Testis (tissue), 3 donors: Measurements from ENCODE around the gene SLC12A6. TPM values are rescaled to one million over a fixed set of nuclear protein-coding genes. Genes with fewer than 3 reads are reported as not detected.

Experiments used
- DNase-seq: peaks from one replicate; pipeline ENCODE4 v3.0.0-alpha.2; 2019
- H3K27ac ChIP-seq, 2 donors: fragments of 200-600 bp; sonication (generic); one replicate each; pipeline ENCODE4 v1.5.1; 2019
- H3K27me3 ChIP-seq: fragments of 200-600 bp; sonication (generic); one replicate; pipeline ENCODE4 v1.5.1; 2019
- H3K36me3 ChIP-seq: fragments of 200-600 bp; sonication (generic); one replicate; pipeline ENCODE4 v1.5.1; 2017; ENCODE audit warnings: low read depth; ENCODE audit errors: missing control alignments
- H3K4me1 ChIP-seq: fragments of 200-600 bp; sonication (generic); one replicate; pipeline ENCODE4 v1.5.1; 2019
- H3K4me3 ChIP-seq, 2 donors: fragments of 200-600 bp; sonication (generic); one replicate each; pipeline ENCODE4 v1.5.1; 2017 to 2019
- H3K9me3 ChIP-seq: fragments of 200-600 bp; sonication (generic); one replicate; pipeline ENCODE4 v1.5.1; 2017
- POLR2A ChIP-seq: fragments of 450-650 bp; IDR thresholded peaks from one replicate; pipeline ENCODE4 v1.6.1; 2017; ENCODE audit warnings: antibody characterized with exemption, mild to moderate bottlenecking, moderate library complexity
- WGBS, 2 donors: methylation state at CpG; one replicate each; pipeline ENCODE4 v1.1.5; 2018; 5-methylcytosine and 5-hydroxymethylcytosine counted together
- intact Hi-C: fragments of 100-400 bp; cut with DNase I; formaldehyde crosslinking; loops from one replicate; pipeline ENCODE4 v1.15.1; 2023; ENCODE audit warnings: low total_unique reads
- polyA plus RNA-seq: library from polyadenylated mRNA; stranded (reverse); fragments of 350-450 nt; fragmentation: Illumina TruSeq; extraction: RNeasy Lipid Tissue Mini Kit (QIAGEN cat#74804); gene quantifications from one replicate; pipeline ENCODE4 v1.2.3, GENCODE V29; 2014; ENCODE audit warnings: low read depth, low replicate concordance; ENCODE audit not compliant: insufficient read depth
- total RNA-seq, 2 donors: library from RNA; depleted of rRNA; stranded (reverse); fragments of >200 nt; gene quantifications; one replicate each; pipeline ENCODE4 v1.2.3, GENCODE V29; 2016
- TF ChIP-seq, protein P1 (sequence below), 3 experiments: fragments of 450-650 bp in 2 of 3; fragments of 200-600 bp in 1 of 3; sonication (generic) in 1 of 3; IDR thresholded peaks; one replicate each; pipeline ENCODE4 v1.5.1; 2016 to 2019; ENCODE audit warnings: antibody characterized with exemption in 3 of 3, mild to moderate bottlenecking in 2 of 3, moderate library complexity in 1 of 3

The SLC12A6 gene
- total and polyA plus RNA-seq, 3 donors from 2014 or later = 72.8 to 106 (median 77.2) TPM

DNA sequence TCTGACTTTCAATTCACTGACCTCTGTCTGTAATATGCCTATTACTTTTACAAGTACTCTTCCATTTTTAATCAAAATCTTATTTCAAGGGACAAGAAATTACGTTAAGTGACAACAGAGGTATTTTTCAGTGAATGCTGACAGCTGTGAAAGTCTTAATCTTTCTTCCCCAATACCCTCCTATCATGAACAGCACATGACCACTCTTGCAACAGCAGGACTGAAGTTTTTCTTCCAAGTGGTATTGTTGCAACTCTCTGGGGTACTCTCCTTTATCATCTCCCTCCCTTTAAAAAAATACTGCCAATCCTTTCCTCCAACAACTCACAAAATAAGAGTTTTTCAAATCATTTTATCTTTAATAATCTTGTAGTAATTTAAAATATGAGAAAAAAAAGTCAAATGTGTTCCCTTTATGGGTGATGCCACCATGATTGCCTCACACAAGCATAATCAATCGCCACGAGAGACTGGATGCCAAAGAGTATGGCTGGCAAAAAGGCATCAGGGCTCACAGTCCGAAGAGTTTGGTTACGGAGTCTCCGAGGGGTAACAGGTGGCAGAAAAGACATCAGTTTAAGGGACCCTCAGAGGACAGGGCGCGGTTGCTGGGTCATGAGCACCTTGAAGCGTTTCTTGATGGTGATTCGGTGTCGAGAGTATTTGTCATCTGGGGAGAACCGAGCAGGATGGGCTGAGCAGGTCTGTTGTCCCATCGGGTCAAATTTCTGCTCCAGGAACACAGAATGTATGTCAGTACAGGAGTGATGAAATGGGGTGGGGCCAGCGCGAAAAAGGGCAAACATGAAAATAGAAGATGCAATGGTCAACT lies 4.0 kb upstream of the SLC12A6 start:
- H3K4me3 ChIP-seq = peak overlapping the region; percentile 88 to 90
- no peak for TF ChIP-seq POLR2A
- TF ChIP-seq, protein P1, sequence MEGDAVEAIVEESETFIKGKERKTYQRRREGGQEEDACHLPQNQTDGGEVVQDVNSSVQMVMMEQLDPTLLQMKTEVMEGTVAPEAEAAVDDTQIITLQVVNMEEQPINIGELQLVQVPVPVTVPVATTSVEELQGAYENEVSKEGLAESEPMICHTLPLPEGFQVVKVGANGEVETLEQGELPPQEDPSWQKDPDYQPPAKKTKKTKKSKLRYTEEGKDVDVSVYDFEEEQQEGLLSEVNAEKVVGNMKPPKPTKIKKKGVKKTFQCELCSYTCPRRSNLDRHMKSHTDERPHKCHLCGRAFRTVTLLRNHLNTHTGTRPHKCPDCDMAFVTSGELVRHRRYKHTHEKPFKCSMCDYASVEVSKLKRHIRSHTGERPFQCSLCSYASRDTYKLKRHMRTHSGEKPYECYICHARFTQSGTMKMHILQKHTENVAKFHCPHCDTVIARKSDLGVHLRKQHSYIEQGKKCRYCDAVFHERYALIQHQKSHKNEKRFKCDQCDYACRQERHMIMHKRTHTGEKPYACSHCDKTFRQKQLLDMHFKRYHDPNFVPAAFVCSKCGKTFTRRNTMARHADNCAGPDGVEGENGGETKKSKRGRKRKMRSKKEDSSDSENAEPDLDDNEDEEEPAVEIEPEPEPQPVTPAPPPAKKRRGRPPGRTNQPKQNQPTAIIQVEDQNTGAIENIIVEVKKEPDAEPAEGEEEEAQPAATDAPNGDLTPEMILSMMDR (IDR thresholded peaks at IDR 0.05) = no peak
- no peaks in the 10 kb centered on the region for H3K36me3 ChIP-seq
- no peaks in the 10 kb centered on the region for H3K27me3 ChIP-seq
- H3K4me1 ChIP-seq = peaks cover 3% of the 10 kb centered on the region
- 67 to 87% methylated on average over 15 of the region's 15 CpGs for WGBS, 2 donors
- intact Hi-C loops = no loop called here
- H3K27ac ChIP-seq = peak overlapping the region in 1 of 2 donors; percentile 94
- H3K9me3 ChIP-seq = no peaks in the 10 kb centered on the region
- no peak for DNase-seq

DNA sequence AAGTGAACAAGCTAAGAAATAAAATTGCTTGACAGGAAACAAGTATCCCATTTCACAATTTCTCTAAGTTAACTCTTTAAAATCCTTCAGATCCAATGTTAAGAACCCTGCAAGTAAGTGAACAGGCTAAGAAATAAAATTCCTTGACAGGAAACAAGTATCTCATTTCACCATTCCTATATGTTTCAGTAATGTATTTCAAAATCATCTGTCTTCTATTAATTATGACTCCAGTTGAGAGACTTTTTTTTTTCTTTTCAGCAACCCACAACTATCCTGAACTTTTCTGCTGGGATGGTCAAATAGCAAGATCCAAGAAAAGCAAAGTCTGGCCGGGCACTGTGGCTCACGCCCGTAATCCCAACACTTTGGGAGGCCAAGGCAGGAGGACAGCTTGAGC lies 2.4 kb upstream of the SLC12A6 start:
- Histone ChIP-seq H3K36me3 (no peaks in the 10 kb centered on the region), H3K27me3 (no peaks in the 10 kb centered on the region), H3K27ac (no peak overlapping the region), H3K4me1 (peaks cover 3% of the 10 kb centered on the region), H3K9me3 (no peaks in the 10 kb centered on the region), H3K4me3 (no peak overlapping the region)
- WGBS, 2 donors = 98% methylated on average over 3 of the region's 3 CpGs
- no peak for DNase-seq
- TF ChIP-seq, protein P1 (IDR thresholded peaks at IDR 0.05) = no peak
- TF ChIP-seq POLR2A = no peak
- intact Hi-C loops = no loop called here

DNA sequence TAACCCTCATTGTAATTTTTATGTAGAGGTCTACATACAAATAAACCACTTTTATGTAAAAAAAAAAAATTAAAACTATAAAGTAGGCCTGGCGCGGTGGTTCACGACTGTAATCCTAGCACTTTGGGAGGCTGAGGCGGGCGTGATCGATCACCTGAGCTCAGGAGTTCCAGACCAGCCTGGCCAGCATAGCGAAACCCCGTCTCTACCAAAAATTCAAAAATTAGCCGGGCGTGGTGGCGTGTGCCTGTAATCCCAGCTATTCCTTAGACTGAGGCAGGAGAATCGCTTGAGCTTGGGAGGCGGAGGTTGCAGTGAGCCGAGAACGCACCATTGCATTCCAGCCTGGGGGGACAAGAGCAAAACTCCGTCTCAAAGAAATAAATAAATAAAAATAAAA lies 766 bp upstream of the SLC12A6 start:
- 40 to 64% methylated on average over 16 of the region's 16 CpGs for WGBS, 2 donors
- no peaks in the 10 kb centered on the region for H3K27me3 ChIP-seq
- H3K4me3 ChIP-seq = peak overlapping the region; percentile 88 to 91
- H3K27ac ChIP-seq = peak overlapping the region; percentile 79 to 92
- TF ChIP-seq, protein P1 (IDR thresholded peaks at IDR 0.05) = no peak
- no peak for TF ChIP-seq POLR2A
- no peaks in the 10 kb centered on the region for H3K9me3 ChIP-seq
- no peaks in the 10 kb centered on the region for H3K36me3 ChIP-seq
- peaks cover 3% of the 10 kb centered on the region for H3K4me1 ChIP-seq
- no peak for DNase-seq
- intact Hi-C loops = no loop called here

DNA sequence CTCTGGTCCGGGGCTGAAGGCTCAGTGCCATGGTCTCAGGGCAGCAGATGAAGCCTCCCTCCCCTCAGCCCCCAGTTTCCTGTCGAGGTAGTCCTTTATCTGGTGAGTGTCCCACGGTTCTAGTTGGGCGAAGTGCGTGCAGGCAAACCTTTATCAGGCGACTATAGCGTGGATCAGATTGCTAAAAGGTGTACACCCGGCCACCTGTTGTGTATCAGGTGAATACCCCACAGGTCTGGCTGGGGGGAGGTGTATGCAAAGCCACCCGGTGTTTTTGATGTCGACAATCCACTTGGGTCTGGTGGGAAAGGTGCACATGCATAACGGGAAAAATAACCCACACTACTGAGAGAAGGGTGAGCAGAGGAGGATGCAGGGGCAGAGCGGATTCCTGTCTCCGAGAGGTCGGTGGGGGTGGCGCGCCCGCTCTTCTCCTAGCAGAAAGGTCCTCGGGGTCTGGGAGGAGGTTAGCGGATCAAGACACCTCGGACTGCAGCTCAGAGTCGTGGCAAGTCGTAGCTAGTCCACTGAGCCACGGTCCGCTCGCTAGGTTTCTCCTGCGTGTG lies 507 bp downstream of the SLC12A6 start:
- WGBS, 2 donors = 2 to 3% methylated on average over 11 to 26 of the region's 26 CpGs
- peaks cover 3% of the 10 kb centered on the region for H3K4me1 ChIP-seq
- intact Hi-C loops = no loop called here

More for the DNA sequence above, 507 bp downstream of the SLC12A6 start:
- DNase-seq = no peak
- Histone ChIP-seq H3K36me3 (no peaks in the 10 kb centered on the region), H3K9me3 (no peaks in the 10 kb centered on the region), H3K27ac (peak overlapping the region; percentile 79 to 92), H3K27me3 (no peaks in the 10 kb centered on the region), H3K4me3 (peak overlapping the region; percentile 88 to 91)
- TF ChIP-seq POLR2A = no peak
- TF ChIP-seq, protein P1 (IDR thresholded peaks at IDR 0.05) = no peak
